Mucosa of gallbladder (tissue), 1 donor: Measurements from ENCODE around the gene PTPN2. TPM values are rescaled to one million over a fixed set of nuclear protein-coding genes. Genes with fewer than 3 reads are reported as not detected.

Experiments
- DNase-seq: peaks from one replicate; pipeline ENCODE4 v3.0.0-alpha.2; 2020; ENCODE audit warnings: low spot score
- total RNA-seq: library from RNA; stranded (reverse); gene quantifications from one replicate; pipeline ENCODE4 v1.2.1, GENCODE V29; 2021
- donor health status: DM: no; HTN: no; CAD: no.

PTPN2 gene
- total RNA-seq, 1 donor from 2014 or later = 31.0 TPM

DNA sequence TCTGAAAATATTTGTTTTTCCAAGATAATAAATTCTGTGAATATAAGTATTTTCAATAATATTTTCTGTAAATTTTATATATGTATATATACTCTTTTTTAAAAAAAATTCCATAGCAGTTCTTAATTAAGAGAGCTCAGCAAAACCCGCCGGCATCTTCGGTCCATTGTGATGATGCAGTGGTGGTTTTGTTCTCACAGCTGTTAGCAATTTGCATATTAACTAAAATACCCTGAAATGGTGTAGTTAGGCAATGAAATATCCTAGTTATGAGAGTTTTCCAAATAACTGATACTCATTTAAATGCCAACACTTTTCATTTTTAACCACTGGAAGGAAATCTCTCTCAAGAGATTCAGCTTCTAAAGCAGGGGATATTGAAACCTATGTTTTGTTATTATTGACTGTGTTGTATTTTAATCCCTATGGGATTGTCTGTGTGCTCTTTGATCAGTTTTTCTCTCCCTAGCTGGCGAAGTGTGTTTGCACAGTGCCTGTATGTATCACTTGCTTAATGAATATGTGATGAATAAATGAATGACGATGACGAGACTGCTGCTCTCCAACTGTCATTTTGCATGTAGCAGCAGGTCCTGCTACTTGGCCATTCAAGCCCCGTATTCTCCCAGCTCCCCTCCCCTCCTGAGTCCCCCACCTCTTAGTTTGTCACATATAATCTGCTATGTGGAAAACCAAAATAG lies 138.8 kb downstream of the PTPN2 start:
- no peak for DNase-seq

- DNase-seq = no peak
Observed at GRCh38 chr18:12744103-12744502, 139.9 kb downstream of the PTPN2 start.

- DNase-seq = no peak
Observed at GRCh38 chr18:12742453-12742852, 141.6 kb downstream of the PTPN2 start.

Other genes starting within 250 kb of the PTPN2 start
- gene SPIRE1, start 226.1 kb downstream of the PTPN2 start, total RNA-seq = 17.8 TPM
- 3.7 TPM for gene CEP76, start 181.5 kb downstream of the PTPN2 start, total RNA-seq
- gene PSMG2, start 181.2 kb downstream of the PTPN2 start, total RNA-seq = 61.5 TPM
- 25.5 TPM for gene SEH1L, start 63.8 kb upstream of the PTPN2 start, total RNA-seq
- gene CEP192, start 107.1 kb upstream of the PTPN2 start, total RNA-seq = 22.6 TPM